GM21576 (cell line): ENCODE results near the gene IL10.
A peak's percentile ranks its signal among the peaks of the same experiment; 100 is the strongest.

Source experiments
- ATAC-seq: cut with Tn5 transposase; IDR thresholded peaks from one replicate; pipeline ENCODE4 v1.9.1; 2021; ENCODE audit warnings: mild to moderate bottlenecking, moderate library complexity; ENCODE audit not compliant: unreplicated experiment

IL10 gene

DNA sequence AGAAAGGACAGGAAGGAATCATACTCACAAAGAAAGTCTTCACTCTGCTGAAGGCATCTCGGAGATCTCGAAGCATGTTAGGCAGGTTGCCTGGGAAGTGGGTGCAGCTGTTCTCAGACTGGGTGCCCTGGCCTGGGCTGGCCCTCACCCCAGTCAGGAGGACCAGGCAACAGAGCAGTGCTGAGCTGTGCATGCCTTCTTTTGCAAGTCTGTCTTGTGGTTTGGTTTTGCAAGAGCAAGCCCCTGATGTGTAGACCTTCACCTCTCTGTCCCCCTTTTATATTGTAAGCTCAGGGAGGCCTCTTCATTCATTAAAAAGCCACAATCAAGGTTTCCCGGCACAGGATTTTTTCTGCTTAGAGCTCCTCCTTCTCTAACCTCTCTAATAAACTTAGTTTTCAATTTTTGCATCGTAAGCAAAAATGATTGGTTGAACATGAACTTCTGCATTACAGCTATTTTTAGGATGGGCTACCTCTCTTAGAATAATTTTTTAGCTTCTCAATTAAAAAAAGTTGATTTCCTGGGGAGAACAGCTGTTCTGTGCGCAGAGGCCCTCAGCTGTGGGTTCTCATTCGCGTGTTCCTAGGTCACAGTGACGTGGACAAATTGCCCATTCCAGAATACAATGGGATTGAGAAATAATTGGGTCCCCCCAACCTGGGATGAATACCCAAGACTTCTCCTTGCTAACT, at the start of gene IL10:
IL10 (minus strand) TSS at position 252 of the 695 bp plus-strand sequence; CDS start at position 193, 59 bp downstream.
- ATAC-seq: no peak

DNA sequence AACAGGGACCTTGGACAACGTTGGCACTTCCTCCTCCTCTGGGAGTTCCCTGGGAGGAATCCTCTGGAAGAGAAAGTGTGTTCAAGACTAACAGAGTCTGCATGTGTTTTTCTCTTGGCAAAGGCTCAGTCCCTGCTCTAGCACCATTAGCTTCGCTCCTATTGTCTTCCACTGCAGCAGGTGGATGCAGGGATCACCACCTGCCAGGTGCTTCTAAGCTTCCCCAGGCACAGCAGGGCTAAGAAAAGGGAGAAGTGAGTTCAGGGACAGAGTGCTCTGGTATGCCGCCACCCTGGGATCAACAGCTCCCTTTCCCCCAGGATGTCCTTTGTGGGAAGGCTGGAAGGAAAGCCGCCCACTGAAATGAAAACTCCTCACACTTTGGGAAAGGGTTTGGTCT, 49.2 kb upstream of the IL10 start:
- no peak for ATAC-seq

DNA sequence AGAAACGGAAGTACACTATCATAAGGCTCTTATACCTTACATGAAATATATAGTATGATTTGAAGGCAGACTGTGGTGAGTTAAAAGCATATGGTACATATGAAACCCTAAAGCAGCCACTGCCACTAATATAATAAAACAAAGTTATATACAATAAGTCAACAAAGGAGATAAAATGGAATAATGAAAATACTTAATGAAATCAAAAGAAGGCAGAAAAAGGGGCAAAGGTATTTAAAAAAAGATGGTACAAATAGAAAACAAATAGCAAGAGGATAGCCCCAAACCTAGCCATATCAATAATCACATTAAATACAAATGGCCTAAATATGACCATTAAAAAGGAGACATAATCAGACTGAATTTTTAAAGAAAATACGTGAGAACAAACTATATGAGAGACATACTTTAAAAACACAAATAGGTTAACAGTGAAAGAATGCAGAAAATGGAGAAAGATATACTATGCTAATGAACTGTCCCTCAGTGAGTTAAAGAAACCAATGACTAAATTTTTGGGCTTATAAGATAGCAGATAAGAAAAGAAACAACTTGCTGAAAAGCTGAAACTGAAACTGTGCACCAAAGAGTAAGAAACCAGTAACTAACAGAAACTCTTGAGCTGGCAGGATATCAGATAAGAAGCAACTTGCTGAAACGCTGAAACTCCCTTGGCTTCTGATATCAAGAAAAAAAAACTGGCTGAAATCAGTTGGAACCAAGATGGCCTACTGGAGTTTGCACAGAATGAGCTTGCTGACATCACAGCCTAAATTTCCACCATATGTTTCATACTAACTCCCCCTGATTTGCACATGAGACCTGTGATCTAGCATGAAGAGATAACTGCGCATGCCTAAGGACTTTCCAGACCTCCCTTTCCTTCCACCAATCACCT, 44.3 kb upstream of the IL10 start:
- peak; percentile 73 for ATAC-seq

DNA sequence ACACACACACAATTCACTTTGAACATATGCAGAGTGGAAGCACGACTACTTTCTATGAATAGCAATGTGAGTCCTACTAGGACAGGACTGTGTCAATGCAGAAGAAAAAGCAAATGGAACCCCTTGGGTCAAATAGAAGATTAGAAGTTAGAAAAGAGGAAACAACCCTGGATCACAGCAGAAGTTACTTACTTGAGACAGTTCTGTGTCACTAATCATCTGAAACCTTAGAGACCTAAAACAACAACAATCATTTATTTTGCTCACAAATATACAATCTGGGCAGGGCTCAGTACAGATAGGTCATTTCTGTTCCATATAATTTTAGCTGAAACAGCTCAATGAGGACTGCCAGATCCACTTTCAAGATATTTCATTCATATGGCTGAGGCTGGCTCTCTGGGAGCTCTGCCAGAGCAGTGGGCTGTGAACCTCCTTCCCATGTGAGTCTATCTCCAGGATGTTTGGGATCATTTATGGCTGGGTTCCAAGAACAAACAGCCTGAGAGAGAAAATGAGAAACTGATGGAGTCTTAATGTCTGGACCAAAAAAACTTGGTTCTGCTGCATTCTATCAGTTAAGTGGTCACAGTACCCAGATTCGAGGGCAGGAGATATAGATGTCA, 42.5 kb upstream of the IL10 start:
- no peak for ATAC-seq

DNA sequence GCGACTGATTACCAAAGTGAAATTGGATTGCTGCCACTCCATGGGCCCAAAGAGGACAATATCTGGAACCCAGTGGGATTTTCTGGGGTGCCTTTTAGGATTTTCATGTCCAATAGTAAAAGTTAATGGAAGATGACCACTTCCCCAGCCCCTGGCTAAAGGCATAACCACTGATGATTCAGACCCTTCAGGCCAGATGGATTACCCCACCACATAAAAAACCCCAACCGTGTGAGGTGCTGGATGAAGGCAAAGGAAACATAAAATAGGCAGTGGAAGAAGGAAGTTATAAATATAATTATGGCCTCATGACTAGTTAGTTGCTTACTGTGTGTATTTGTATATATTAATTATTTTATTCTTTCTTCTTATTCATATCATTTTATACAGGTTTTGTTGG, 40.2 kb upstream of the IL10 start:
- no peak for ATAC-seq

DNA sequence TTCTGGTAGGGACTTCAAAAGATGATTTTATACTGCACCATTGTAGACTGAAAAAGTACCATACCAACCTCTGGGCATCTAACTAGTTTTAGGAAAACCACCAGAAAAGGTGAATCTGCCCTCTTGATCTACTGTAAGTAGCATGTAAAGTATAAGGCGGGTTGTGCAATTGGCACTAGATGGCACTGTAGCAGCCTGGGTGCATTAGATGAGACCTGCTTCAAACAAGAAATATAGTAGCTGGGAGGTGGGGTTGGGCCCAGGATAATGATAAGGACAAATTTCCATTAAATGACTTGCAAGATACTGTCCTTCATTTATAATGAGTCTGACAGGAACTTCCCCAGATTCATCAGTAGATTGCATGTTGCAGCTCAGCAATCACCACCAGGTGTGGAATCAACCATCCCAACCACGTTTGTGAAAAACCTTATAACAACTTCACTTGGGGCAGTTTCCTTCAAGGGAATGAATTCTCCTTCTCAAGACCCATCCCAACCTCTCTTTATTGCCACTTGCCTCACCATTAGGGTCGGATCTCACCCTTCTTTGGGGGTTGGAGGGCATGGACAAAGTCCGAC, 37.3 kb upstream of the IL10 start:
- no peak for ATAC-seq

DNA sequence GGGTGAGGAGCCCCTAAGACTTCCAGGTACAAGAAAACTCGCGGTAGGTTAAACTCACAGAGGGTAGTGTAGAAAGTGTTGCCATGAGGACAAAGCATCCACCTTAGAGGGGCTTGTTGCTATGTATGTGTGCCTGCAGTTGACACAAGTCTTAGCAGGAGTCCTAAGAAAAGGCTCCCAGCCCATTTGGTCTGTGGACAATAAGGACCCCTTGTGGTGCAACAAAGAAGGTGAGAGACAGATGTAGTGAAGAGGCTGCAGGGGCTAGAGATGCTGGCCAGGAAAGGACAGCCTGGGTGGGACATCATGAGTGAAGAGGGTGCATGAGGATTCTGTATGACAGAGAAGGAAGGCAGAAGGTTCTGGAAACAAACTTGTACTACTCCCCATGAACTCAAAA, 36.3 kb upstream of the IL10 start:
- peak; percentile 68 for ATAC-seq

DNA sequence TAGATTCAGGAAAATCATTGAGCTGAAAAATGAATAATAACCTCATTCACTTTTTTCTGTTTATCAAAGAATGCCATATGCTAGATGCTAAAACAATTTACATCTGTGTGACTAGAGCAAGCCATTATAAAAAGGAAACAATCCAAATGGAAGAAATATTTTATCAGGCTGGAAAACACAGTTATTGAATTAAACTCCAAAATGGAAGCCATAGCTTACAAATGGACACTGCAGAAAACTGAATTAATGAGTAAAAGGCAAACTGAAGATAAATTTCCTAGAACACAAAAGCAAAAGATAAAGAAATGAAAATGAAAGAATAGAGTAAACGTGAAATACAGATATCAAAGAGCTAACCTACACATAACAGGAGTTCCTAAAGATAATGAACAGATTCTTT, 33.1 kb upstream of the IL10 start:
- ATAC-seq: no peak

DNA sequence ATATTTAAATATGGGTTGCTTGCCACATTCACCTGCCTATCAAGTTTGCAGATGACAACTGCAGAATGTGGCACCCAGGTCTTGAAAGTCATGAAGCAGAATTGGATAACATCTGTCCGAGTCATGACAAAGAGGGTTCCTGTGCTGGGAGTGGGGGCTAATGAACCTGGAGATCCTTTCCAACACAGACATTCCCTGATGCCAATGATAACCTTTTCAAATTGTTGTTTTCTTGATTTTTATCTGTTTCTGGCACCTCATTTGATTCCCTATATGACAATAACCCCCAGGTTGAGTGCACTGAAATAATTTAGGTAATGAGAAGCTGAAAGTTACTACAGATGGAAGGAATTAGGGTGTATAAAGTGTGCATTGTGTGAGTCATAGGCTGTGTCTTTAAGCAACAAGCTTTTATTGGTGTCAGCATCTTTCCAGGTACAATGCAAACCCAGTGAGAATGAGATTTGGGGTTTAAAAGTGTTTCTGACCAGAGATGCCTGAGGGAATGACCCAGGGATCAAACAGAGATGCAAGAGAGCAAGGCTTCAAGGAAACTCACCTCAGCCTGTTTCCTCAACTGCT, 32.0 kb upstream of the IL10 start:
- no peak for ATAC-seq

DNA sequence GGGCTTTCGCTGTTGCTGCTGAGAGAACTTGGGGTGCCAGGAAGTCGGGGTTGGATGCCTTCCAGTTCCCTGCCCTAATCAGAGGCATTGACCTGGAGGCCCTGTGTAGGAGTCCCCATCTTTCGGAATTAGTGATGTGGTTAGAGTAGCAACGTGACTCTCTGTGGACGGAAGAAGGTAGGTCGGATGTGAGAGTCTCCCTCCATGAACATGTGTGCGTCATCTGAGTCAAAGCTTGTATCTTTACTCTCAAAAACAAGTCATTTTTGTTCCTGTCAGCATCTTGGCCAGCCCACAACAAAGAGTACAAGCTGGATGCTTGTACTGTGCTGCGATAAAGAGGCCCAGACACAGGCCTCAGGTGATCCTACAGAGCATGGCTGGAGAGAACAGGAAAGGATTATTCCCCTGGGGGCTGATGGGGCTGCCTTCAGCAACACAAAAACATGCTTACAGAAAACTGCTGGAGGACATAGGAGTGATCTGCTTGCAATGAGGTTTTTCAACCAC, 31.0 kb upstream of the IL10 start:
- ATAC-seq: peak; percentile 99

DNA sequence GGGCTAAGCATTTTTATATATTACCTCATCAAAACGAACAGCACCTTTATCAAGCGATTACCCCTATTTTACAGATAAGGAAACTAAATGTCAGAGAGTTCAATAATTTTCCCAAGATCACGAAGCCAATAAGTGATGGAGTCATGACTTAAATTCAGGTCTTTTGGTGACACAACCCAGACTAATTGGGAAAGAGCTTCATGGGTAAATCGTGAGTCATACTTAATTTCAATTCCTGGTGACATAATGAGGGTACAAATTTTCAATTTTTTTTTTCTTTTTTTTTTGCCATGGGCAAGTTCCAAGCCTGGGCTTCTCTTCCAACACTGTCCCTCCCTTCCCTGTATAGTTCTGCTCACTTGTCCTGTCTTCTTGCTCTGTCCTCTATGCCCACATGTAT, 30.1 kb upstream of the IL10 start:
- no peak for ATAC-seq

DNA sequence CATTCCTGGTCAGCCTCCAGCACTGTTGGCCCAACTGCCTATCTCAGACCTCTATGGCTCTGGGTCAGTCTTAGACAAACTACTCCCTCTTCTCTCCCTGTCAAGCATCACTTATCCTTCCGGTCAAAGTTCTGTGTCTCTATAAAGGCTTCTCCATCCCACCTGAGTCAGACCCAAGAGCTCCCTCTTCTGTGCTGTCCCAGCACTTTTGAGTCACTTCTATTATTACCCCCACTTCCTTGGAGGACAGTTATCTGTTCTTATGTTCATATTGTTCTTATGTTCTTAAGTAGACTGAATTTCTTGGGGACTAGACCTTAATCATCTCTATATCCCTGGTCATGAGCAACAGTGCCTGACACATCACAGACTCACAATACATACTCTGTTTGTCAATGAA, 29.2 kb upstream of the IL10 start:
- ATAC-seq: no peak

DNA sequence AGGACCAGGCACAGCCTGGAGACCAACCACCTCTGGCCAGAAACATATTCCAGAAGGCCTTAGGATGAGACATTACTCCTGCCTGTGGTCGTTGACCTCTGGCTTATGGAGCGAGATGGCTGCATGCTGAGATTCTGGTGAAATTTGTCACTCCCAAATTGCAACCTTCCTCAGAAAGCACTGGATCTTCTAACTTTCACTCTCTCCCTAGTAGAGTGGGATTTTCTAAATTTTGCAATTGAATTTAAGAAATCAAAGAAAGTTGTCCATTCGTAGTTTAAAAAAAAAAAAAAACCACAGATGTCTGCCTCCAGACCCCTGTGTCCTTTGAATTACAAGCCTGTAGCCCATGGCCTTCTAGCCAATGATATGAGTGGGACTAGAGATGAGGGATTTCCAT, 28.6 kb upstream of the IL10 start:
- no peak for ATAC-seq

DNA sequence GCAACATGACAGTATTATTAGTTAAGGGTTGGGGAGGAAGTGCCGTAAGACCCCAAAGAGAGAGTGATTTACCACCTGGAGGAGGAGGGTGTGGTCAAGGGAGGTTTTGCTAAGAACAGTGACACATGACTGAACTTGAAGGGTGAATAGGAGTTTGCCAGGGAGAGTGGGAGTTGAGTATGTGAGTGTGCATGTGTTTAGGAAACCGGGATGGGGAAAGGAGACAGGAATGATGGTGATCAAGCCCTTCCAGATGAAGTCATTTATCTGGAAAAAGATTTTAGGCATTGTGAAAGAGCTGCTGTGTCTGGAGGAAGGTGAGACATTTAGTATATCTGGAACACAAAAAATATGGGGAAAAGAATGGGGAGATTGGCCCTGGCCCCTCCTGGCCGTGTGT, 28.1 kb upstream of the IL10 start:
- no peak for ATAC-seq

DNA sequence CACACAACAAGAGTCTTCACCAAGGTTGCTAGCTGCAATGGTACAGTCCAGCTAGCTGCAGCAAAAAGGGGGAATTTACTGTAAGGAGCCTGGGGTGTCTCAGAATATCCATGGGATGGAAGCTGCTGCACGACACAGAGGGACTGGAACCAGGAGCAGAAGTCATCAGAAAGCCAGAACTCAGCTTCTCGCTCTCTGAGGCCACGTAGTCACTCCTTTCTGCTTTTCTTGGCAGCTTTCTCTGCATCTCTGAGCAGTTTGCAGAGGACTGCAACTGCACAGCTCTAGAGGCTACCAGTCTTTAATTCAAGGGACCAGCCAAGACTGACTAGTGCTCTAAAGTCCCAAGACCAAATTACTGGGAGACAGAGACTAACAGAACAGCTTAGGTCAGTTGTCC, 27.0 kb upstream of the IL10 start:
- ATAC-seq: no peak

DNA sequence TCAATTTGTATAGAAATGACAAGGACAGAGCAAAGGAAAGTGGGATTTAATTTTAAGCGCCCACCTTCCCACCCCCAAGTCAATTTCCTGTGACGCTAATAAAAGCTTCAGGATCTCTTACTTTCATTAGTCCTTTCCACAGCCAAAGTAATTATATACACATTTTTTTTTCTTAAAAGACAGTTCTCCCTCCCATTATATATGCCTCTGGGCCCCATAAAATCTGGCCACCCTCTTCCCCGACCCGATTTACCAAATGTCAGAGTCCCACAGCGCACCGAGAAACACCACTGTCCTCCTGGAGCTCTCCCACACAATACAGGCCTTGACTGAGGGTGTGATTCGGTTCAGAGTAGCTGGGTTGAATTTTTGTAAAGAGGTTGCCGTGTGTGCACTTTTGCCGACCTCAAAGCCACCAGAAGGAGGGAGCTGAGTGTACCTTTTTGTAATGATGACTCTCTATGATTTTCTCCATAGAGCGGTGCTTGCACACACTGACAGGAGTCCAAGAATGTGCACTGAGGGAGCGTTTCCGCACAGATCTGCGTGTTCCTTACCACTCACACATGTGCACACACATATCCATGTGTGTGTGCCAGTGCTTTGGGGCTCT, 26.2 kb upstream of the IL10 start:
- ATAC-seq: no peak

DNA sequence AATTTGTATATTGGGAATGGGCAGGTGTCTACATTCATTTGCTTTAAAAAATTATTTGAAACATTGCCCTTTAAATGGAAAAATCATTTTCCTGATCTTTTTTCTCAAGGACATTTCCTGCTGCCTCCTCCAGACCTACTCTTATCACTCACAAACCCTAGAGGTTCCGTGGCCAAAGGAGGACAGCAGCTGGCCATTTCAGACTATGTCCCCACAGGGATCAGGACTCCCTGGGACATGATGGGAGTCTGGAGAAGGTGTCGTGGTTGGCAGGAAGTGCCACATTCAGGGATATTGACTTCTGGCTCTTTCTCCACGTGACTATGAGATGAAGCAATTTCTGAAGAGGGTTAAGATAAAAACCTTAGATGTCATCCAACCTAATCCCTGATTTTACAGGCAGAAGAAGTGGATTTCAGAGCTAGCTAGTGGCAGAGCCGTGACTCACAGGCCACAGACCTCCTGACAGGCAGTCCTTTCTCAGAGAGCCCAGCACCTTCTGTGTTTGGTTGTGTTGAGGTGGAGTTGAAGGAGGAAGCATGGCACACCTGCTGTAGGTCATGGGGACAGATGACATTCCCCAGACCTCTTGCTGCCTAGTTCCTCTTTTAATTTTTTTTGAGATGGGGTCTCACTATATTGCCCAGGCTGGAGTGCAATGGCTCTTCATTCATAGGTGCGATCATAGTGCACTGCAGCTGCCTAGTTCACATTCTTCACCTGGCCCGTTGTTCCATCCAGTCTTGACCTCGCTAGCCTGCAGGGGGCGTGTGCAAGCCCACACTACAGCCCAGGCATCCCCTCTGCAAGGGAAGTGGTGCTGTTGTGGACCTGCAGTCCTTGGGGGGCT, 25.5 kb upstream of the IL10 start:
- ATAC-seq: no peak

DNA sequence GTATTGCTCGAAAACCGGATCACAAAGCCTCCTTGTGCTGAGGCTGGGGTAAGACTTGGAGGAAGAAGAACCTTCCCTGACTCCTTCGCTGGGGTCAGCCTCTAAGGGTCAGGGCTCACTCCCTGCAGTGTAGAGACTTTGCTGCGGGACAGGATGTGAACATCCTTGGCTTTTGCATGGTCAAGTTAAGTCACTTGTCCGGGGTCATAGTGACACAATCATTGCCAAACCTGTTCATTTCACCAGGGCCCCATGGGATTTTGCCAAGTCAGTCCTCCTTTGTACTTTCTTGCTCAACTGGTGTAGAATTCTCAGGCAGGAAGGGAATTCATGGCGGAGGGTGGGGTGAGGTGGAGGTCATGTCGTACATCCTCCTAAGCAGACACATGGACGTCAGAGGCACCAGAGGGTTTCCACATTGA, 24.7 kb upstream of the IL10 start:
- no peak for ATAC-seq

DNA sequence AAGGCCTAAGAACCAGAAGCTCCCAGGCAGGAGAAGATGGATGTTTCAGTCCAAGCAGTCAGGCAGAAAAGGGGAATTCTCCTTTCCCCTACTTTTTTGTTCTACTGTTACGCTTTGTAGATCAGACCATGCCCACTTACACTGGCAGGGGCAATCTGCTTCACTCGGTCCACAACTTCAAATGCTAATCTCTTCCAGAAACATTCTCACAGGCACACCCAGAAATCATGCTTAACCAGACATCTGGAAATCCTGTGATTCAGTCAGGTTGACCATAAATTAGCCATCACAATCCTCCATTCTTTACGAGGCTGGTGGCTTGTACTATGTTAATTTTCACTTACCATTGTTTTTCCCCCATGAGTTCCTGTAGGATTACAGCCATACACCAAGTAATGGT, 23.8 kb upstream of the IL10 start:
- no peak for ATAC-seq
